Omental fat pad (tissue), 4 donors: ENCODE results near the gene FSD1. TPM values are rescaled to one million over a fixed set of nuclear protein-coding genes. Genes with fewer than 3 reads are reported as not detected.

Experiments used
- ATAC-seq: fragments of 150-250 bp; one replicate; pipeline ENCODE4 v1.9.1; 2016; ENCODE audit warnings: mild to moderate bottlenecking, moderate library complexity; ENCODE audit not compliant: low FRiP score
- DNase-seq: peaks from one replicate; pipeline ENCODE4 v3.0.0-alpha.2; 2019; ENCODE audit warnings: low spot score
- CTCF ChIP-seq, 3 donors: fragments of 450-650 bp; IDR thresholded peaks; one replicate each; pipeline ENCODE4 v1.5.1; 2016 to 2017; ENCODE audit warnings: antibody characterized with exemption in 3 of 3, mild to moderate bottlenecking in 3 of 3, moderate library complexity in 2 of 3
- total RNA-seq, 4 donors: library from RNA; depleted of rRNA; stranded (reverse); fragments of >200 nt; gene quantifications; one replicate each; pipeline ENCODE4 v1.1.0, GENCODE V29; 2016

The FSD1 gene
- total RNA-seq, 4 donors from 2014 or later, result not detected

GRCh38 chr19:4369109-4369887, 64.9 kb downstream of the FSD1 start:
- TF ChIP-seq CTCF (IDR thresholded peaks at IDR 0.05), result no peak
- DNase-seq (no peak), ATAC-seq (peak; percentile 38)

- no peak for TF ChIP-seq CTCF (IDR thresholded peaks at IDR 0.05)
- no peak for ATAC-seq
- no peak for DNase-seq
These were observed 65.5 kb downstream of the FSD1 start for GRCh38 chr19:4369888-4370260.

GRCh38 chr19:4370418-4371041, 66.1 kb downstream of the FSD1 start:
- TF ChIP-seq CTCF (IDR thresholded peaks at IDR 0.05), result no peak
- DNase-seq, result no peak
- no peak for ATAC-seq

- no peak for TF ChIP-seq CTCF (IDR thresholded peaks at IDR 0.05)
- ATAC-seq (no peak), DNase-seq (no peak)
These were observed 67.1 kb downstream of the FSD1 start for GRCh38 chr19:4371247-4372164.

- TF ChIP-seq CTCF (IDR thresholded peaks at IDR 0.05), result no peak
- ATAC-seq, result no peak
- no peak for DNase-seq
These were observed 68.0 kb downstream of the FSD1 start for GRCh38 chr19:4372165-4373012.

- TF ChIP-seq CTCF (IDR thresholded peaks at IDR 0.05), result no peak
- no peak for ATAC-seq
- DNase-seq, result no peak
These were observed 68.6 kb downstream of the FSD1 start for GRCh38 chr19:4373013-4373367.
